ENCODE results near the gene NCS1. TPM values are rescaled to one million over a fixed set of nuclear protein-coding genes. Genes with fewer than 3 reads are reported as not detected.

Gene NCS1
- total RNA-seq: 54.6 TPM

GRCh38 chr9:130172161-130172857 is at the start of gene NCS1:
TSS of gene NCS1 (plus strand) at chr9:130172404. CDS start at chr9:130172664, 260 bp downstream.
- peak; percentile 87 for DNase-seq (ENCODE audit: low spot score)

GRCh38 chr9:130122456-130122855 is 49.7 kb upstream of the NCS1 start:
- no peak for DNase-seq (ENCODE audit: low spot score)

- no peak for DNase-seq (ENCODE audit: low spot score)
Measured at GRCh38 chr9:130124085-130124860, 47.9 kb upstream of the NCS1 start.

- no peak for DNase-seq (ENCODE audit: low spot score)
Measured at GRCh38 chr9:130126721-130127433, 45.3 kb upstream of the NCS1 start.

GRCh38 chr9:130128251-130128650 is 44.0 kb upstream of the NCS1 start:
- no peak for DNase-seq (ENCODE audit: low spot score)

GRCh38 chr9:130128733-130129431 is 43.3 kb upstream of the NCS1 start:
- DNase-seq (ENCODE audit: low spot score): peak; percentile 61

- DNase-seq (ENCODE audit: low spot score): no peak
Measured at GRCh38 chr9:130129432-130130061, 42.7 kb upstream of the NCS1 start.

GRCh38 chr9:130132746-130133145 is 39.5 kb upstream of the NCS1 start:
- no peak for DNase-seq (ENCODE audit: low spot score)

- no peak for DNase-seq (ENCODE audit: low spot score)
Measured at GRCh38 chr9:130137081-130137640, 35.0 kb upstream of the NCS1 start.

GRCh38 chr9:130137641-130138081 is 34.5 kb upstream of the NCS1 start:
- no peak for DNase-seq (ENCODE audit: low spot score)

GRCh38 chr9:130138171-130138653 is 34.0 kb upstream of the NCS1 start:
- peak; percentile 51 for DNase-seq (ENCODE audit: low spot score)

GRCh38 chr9:130138791-130139190 is 33.4 kb upstream of the NCS1 start:
- peak; percentile 70 for DNase-seq (ENCODE audit: low spot score)

- no peak for DNase-seq (ENCODE audit: low spot score)
Measured at GRCh38 chr9:130139251-130139650, 33.0 kb upstream of the NCS1 start.

GRCh38 chr9:130140706-130141105 is 31.5 kb upstream of the NCS1 start:
- no peak for DNase-seq (ENCODE audit: low spot score)

GRCh38 chr9:130142056-130142455 is 30.1 kb upstream of the NCS1 start:
- DNase-seq (ENCODE audit: low spot score): no peak

GRCh38 chr9:130142641-130143040 is 29.6 kb upstream of the NCS1 start:
- DNase-seq (ENCODE audit: low spot score): no peak

- no peak for DNase-seq (ENCODE audit: low spot score)
Measured at GRCh38 chr9:130143279-130143893, 28.8 kb upstream of the NCS1 start.

GRCh38 chr9:130143958-130144366 is 28.2 kb upstream of the NCS1 start:
- no peak for DNase-seq (ENCODE audit: low spot score)

GRCh38 chr9:130144703-130145102 is 27.5 kb upstream of the NCS1 start:
- no peak for DNase-seq (ENCODE audit: low spot score)

GRCh38 chr9:130145658-130146057 is 26.5 kb upstream of the NCS1 start:
- no peak for DNase-seq (ENCODE audit: low spot score)

Measured in ureter (tissue), 1 donor.